Ovary (tissue), 9 donors: ENCODE results near the gene PASD1. TPM values are rescaled to one million over a fixed set of nuclear protein-coding genes. Genes with fewer than 3 reads are reported as not detected.

Experiments
- DNase-seq, 5 donors: peaks; one replicate each; pipeline ENCODE4 v3.0.0-alpha.2; 2019 to 2020
- H3K27ac ChIP-seq, 2 donors: fragments of 200-600 bp; one replicate each; pipeline versions ENCODE4 v1.5.1 to v1.8.0; 2019 to 2022
- H3K27me3 ChIP-seq: fragments of 200-600 bp; one replicate; pipeline ENCODE4 v1.8.0; 2022
- H3K36me3 ChIP-seq: fragments of 200-600 bp; sonication (generic); one replicate; pipeline ENCODE4 v1.5.1; 2019
- H3K4me1 ChIP-seq: one replicate; pipeline ENCODE4 v1.8.1; 2013; ENCODE audit warnings: mild to moderate bottlenecking, moderate library complexity; ENCODE audit not compliant: insufficient read depth
- H3K4me3 ChIP-seq: fragments of 200-600 bp; sonication (generic); one replicate; pipeline ENCODE4 v1.5.1; 2017
- H3K9me3 ChIP-seq, 2 donors: fragments of 200-600 bp in 1 of 2; sonication (generic) in 1 of 2; one replicate each; pipeline versions ENCODE4 v1.5.1 to v1.8.1; 2013 to 2019; ENCODE audit warnings: mild to moderate bottlenecking in 1 of 2, moderate library complexity in 1 of 2
- CTCF ChIP-seq, 3 donors: fragments of 450-650 bp in 2 of 3; fragments of 200-600 bp in 1 of 3; IDR thresholded peaks; one replicate each; pipeline versions ENCODE4 v1.5.1 to v1.8.0; 2016 to 2022; ENCODE audit warnings: antibody characterized with exemption in 3 of 3, mild to moderate bottlenecking in 1 of 3
- EP300 ChIP-seq: sonication (generic); formaldehyde crosslinking; IDR thresholded peaks from one replicate; pipeline ENCODE4 v1.6.1; 2017; ENCODE audit warnings: antibody characterized with exemption
- POLR2A ChIP-seq: fragments of 450-650 bp; IDR thresholded peaks from one replicate; pipeline ENCODE4 v1.6.1; 2017; ENCODE audit warnings: antibody characterized with exemption, mild to moderate bottlenecking, moderate library complexity
- WGBS, 3 donors: extraction: QIAGEN DNeasy Blood & Tissue Kit in 1 of 3; methylation state at CpG; one replicate each; pipeline versions ENCODE4 v1.1.5 to v1.1.7; 2013 to 2017; 5-methylcytosine and 5-hydroxymethylcytosine counted together
- intact Hi-C, 4 donors: fragments of 100-400 bp; cut with DNase I; formaldehyde crosslinking; loops; one replicate each; pipeline versions ENCODE4 v1.11.0 to v1.15.1; 2022 to 2023
- polyA plus RNA-seq, 2 donors: library from polyadenylated mRNA; stranded (reverse); fragments of 200-250 nt in 1 of 2; fragments of 350-450 nt in 1 of 2; fragmentation: Illumina TruSeq in 1 of 2; extraction: RNeasy Lipid Tissue Mini Kit (QIAGEN cat#74804) in 1 of 2; gene quantifications; one replicate each; pipeline ENCODE4 v1.2.3, GENCODE V29; 2013 to 2014
- total RNA-seq, 7 donors: library from RNA; depleted of rRNA in 2 of 7; stranded (reverse); fragments of >200 nt in 2 of 7; fragmentation: NEBNext Ultra II Directional in 3 of 7; extraction: Animal tissue kit (Norgen Biotek cat#: 25700) in 3 of 7; gene quantifications; one replicate each; pipeline versions ENCODE4 v1.1.0 to v1.2.4, GENCODE V29; 2016 to 2023
- donor health status: DM: no; HTN: no; CAD: no; lungs with moderate emphysema.
- donor health status: DM: no; HTN: no; CAD: no.
- donor health status: Bipolar disorder and iron deficiency.
- donor health status: DM: yes; HTN: yes; CAD: no.
- donor health status: DM: no; HTN: no; CAD: no.
- donor health status: DM: yes; HTN: yes; CAD: no.

PASD1 gene
- total and polyA plus RNA-seq, 9 donors: 0.02 TPM; not detected in 8

GRCh38 chrX:151692825-151693224 is 129.3 kb downstream of the PASD1 start:
- Histone ChIP-seq H3K4me3 (no peak overlapping the region), H3K27me3 (no peaks in the 10 kb centered on the region), H3K36me3 (no peaks in the 10 kb centered on the region), H3K9me3 (peaks cover 0 to 4% of the 10 kb centered on the region in 2 donors), H3K4me1 (no peaks in the 10 kb centered on the region), H3K27ac (no peak overlapping the region)
- DNase-seq: no peak
- intact Hi-C loops: no loop called here
- WGBS, 3 donors: 81 to 86% (median 84%) methylated on average over 6 of the region's 6 CpGs
- TF ChIP-seq POLR2A (no peak), CTCF (IDR thresholded peaks at IDR 0.05) (no peak), EP300 (no peak)

- intact Hi-C loops: no loop called here
- 59 to 70% (median 67%) methylated on average over 11 to 12 of the region's 12 CpGs for WGBS, 3 donors
- TF ChIP-seq CTCF (IDR thresholded peaks at IDR 0.05) (no peak), POLR2A (no peak), EP300 (no peak)
- peaks cover 0 to 4% of the 10 kb centered on the region in 2 donors for H3K9me3 ChIP-seq
- no peak overlapping the region for H3K27ac ChIP-seq
- DNase-seq: no peak
- H3K27me3 ChIP-seq: no peaks in the 10 kb centered on the region
- H3K36me3 ChIP-seq: no peaks in the 10 kb centered on the region
- H3K4me1 ChIP-seq: no peaks in the 10 kb centered on the region
- no peak overlapping the region for H3K4me3 ChIP-seq
Observed at GRCh38 chrX:151694121-151694520, 130.6 kb downstream of the PASD1 start.

GRCh38 chrX:151694661-151695582 is 131.4 kb downstream of the PASD1 start, which contains the start of gene PRRG3:
TSS of gene PRRG3 (plus strand) at chrX:151695458. CDS start at chrX:151698815, 3,357 bp downstream.
- H3K4me3 ChIP-seq: peak within 1 kb of the TSS; percentile 9

More at GRCh38 chrX:151694661-151695582, 131.4 kb downstream of the PASD1 start, which contains the start of gene PRRG3:
- no peaks in the 10 kb centered on the region for H3K27me3 ChIP-seq
- 28 to 48% (median 38%) methylated on average over 34 to 97 of the region's 100 CpGs for WGBS, 3 donors
- H3K27ac ChIP-seq: no peak within 1 kb of the TSS
- peak in 1 of 5 donors; percentile 33 for DNase-seq
- H3K9me3 ChIP-seq: peaks cover 0 to 4% of the 10 kb centered on the region in 2 donors
- TF ChIP-seq POLR2A (no peak), CTCF (IDR thresholded peaks at IDR 0.05) (no peak), EP300 (no peak)
- intact Hi-C loops: no loop called here
- H3K36me3 ChIP-seq: no peaks in the 10 kb centered on the region
- no peaks in the 10 kb centered on the region for H3K4me1 ChIP-seq
